Fibroblast of skin of right quadriceps (primary cell): Measurements from ENCODE around the gene CAMTA1.
A peak's percentile ranks its signal among the peaks of the same experiment; 100 is the strongest.

ENCODE experiments used
- DNase-seq: peaks from one replicate; pipeline ENCODE4 v3.0.0-alpha.2; 2013

Gene CAMTA1

DNA sequence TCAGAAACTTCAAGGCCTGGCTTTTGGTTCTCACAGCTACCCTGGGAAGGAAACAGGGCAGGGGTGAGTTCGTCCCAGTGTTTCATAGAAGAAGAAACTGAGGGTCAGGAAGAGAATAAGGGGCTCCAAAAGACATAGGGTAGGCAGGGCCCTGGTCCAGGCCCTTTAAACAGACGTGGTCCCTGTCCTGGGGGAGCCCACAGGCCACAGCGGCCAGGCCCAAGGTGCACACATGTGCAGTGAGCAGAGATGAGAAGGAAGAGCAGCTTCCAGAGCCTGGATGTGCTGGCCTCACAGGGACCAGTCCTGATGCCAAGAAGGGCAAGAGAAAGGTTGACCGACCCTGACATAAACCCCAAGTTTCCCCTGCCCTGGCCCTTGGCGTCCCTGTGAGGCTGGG lies 690.4 kb downstream of the CAMTA1 start:
- DNase-seq = no peak

DNA sequence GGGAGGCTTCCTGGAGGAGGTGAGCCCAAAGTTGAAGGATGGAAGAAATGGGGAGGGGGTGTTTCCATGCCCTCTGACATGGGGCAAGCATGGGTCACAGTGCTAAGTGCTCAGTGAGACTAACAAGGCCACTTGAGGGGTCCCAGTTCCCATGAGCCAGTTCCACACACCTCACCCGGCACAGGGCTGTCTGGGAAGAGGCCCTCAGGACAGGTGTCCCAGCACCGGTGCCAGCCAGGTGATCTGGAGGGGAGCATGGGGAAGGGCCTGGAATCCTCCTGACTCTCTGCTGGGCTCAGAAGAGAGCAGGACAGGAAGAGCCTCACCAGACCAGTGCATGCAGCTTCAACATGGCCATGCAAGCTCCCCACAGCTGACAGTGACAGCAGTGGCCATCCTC lies 691.1 kb downstream of the CAMTA1 start:
- DNase-seq = no peak

DNA sequence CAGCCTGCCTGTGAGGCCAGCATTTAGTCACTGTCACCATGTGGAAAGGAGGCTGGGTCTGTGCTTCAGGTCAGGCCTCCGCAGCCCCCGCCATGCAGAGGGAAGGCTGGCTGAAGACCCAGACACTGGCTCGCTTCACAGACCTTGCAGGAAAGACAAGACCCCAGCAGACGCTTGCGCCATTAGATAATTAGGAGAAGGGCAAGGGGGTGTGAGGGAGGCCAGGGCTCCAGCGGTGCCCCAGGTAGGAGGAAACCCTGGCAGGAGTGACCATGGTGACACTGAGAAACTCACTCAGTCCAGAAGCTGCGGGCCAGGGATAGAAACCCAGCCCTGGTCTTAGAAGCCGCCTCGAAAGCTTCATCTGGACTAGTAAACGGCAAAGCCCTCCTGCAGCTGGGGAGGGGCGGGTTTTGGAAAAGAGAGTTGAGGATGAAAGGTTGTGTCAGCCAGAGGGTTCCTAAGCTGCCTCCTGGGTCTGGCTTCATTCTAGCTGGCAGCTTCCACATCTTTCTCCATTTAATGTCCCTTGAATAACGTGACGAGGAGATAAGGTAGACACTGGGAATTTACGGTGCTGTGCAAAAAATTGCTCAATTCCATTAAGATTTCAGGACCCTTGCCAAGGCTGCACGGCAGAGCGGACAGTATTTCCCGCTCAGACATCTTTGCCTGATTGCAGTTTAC lies 691.8 kb downstream of the CAMTA1 start:
- peak; percentile 6 for DNase-seq

DNA sequence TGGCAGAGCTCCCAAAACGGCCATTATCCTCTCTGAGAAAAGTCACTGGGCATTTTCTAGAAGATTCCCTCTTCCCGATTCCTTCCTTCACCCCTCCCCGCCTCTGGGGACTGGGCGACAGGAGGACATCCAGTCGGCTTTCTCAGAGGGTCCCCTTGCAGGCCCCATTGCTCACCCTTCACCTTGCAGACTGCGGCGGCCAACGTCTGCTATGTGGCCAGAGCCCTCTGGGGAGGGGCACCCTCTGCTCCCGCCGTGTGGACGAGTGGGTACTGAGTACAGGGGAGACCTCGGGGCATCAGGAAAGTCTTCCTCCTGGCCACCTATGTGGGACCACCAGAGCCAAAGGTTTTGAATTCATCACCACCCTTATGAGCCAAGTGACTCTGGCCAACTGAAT lies 692.3 kb downstream of the CAMTA1 start:
- no peak for DNase-seq

DNA sequence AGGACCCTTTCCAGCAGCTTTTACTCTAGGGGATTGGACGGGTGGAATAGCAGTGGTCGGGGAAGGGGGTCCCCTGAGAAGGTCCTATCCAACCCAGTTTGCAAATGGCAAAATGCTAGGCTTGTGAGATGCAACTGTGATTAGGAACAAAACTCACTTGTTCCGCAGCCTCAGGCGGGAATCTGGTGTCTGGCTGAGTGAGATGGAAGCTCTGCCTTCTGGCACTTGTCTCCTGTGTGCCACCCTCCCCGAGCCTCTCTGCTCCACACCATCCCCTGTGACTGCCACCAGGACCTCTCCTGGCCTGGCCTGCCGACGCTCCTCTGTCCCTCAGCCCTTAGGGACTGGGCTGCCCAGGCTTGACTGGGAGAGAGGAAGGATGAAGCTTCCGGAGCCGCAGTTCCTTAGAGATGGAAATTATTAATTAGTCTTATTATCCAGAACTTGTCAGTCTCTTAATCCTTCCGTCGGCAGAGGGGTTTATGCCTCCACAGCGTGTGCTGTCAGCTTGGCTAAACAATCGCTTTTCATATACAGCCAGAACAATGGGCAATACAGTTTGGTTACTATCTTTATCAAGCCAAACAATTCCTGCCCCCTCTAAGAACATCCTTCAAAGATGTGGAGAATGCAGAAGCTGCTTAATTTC lies 693.0 kb downstream of the CAMTA1 start:
- no peak for DNase-seq

DNA sequence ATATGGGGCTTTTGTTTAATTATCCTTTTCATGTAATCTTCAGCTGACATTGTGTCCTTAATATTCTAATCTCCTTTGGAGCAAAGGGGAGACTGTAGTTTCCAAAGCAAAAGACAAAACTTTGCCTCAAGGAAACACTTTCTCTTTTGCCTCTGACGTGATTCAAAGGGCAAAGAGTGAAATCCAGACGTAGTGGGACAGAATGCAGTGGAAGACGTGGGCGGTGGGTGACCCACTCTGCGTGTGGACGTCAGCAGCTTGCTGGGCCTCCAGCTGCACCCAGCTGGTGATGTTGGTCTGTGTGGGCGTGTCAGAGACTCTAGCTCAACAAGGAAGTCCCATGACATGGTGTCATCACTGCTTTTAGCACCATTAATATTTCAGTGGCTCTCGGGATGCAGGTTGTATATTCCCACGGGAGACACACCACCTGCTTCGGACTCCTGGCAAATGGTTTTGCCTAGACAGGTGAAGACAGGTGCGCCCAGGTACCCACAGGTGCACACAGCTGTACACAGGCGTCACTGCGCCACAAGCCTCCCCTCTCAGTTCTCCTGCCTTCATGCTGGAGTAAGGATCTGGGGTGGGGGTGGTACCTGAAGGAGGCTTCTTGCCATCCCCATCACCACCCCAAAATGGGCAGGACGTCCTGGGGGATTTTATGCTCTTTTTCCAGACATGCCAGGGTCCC lies 693.7 kb downstream of the CAMTA1 start:
- DNase-seq = peak; percentile 28

DNA sequence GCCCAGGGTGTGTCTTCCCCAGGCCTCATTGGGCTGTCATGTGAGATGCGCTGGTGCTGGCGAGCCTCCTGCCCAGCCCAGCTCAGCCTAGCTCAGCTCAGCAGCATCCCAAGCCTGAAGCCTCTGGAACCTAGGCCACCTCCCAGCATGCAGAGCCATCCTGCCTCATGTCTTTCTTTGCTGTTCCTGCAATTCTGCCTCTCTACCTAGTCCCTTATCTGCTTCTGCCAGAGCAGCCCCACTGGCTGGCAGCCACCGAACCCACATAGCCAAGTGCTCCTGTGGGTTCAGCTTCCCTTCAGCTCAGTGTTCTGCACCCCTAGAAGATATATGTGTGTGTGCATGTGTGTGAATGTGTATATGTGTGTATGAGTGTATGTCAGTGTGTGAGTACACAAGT lies 694.3 kb downstream of the CAMTA1 start:
- no peak for DNase-seq

DNA sequence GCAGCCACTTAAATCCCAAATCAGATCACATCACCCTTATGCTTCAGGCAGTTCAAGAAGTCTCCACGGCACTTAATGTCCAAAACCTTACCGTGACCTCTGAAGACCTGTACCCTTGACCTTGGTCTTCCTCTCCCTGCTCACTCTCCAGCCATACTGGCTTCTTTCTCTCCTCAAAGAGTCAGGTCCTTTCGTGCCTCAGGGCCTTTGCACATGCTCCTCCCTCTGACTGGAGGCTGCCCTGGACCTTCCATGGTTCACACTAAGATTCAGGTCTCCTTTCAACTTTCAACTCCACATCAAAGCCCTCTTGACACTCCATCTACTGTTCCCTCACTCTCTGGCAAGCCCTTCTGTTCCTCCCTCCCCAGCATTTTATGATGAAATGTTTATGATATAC lies 695.9 kb downstream of the CAMTA1 start:
- DNase-seq = no peak

DNA sequence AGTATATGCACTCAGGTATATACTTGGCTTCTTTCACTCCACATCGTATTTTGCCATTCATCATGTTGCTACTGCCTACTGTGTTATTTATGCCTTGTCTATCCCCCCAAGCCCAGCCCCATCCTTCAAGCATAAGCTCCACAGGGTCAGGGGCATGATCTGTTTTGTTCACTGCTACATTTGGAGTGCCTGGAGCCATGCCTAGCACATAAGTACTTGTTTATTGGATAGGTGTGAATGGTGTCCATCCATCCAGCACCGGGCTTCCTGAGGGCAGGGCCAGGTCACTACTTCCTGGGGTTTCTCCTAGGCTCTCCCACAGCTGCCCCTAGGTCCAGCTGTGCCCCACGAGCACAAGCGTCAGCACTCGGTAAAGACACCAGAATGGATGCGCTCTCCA lies 696.8 kb downstream of the CAMTA1 start:
- DNase-seq = no peak

DNA sequence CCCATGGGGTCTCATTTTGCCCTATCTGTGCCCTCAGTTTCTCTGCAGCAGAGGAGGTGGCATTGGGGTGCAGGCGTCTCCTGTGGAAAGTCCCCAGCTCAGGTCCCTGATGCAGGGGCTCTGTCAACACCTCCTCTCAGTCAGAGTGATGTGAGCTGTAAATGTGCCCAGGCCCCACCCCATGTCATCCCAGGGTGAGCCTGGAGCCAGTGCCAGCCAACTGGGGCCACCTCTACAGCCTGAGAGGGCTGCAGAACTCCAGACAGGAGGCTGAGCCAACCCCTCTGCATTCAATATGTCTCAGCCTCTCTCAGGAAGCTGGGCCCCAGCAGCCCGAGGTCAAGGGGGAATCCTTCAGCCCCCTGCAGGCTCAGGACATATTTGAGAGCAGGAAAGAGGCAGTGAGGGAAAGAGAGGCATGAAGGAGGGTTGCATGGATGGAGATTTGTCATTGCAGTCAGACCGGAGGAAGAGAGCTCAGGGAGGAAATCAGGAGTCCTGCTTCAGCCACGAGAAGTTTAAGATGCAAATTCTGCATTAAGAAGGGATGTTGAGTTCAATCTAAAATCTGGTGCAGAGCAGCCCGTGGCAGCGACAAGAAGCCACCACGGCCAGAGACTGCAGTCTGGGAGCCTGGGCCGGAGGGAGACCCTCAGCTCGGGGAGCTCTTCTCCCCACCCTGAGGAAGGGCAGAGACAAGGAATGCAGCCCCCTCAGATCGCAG lies 697.7 kb downstream of the CAMTA1 start:
- no peak for DNase-seq

DNA sequence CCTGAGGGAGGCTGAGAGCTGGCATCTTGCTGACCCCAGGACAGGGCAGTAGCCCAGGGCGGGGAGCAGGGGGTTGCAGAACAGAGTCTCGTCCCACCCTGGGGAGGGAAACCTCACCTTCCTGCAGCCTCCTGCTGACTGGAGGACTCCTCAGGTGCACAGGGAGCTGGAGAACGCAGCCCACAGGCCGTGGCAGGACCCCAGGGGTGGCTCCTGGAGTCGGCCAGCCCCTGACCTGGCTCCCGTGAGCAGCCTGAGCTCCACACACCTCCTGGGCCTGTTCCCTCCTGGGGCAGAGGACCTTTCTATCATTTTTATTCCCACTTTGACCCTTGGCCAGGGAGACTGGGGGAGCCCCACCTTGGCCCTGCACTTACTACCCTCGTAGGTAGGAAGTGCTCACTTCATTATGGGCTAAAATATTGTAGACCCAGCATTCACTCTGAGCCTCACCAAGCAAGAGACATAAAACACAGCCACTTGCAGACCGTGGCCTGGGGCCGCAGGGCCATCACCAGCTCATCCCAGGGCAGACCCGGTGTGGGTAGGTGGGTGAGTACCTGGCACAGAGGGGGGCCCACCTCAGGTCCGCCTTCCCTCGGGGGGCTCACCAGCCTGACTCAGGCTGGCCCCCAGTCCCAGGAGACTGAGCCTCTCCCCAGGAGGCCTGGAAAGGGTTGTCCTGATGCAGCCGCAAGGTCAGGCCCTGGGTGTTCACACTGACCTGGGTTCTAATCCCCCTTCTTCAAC lies 698.6 kb downstream of the CAMTA1 start:
- no peak for DNase-seq

DNA sequence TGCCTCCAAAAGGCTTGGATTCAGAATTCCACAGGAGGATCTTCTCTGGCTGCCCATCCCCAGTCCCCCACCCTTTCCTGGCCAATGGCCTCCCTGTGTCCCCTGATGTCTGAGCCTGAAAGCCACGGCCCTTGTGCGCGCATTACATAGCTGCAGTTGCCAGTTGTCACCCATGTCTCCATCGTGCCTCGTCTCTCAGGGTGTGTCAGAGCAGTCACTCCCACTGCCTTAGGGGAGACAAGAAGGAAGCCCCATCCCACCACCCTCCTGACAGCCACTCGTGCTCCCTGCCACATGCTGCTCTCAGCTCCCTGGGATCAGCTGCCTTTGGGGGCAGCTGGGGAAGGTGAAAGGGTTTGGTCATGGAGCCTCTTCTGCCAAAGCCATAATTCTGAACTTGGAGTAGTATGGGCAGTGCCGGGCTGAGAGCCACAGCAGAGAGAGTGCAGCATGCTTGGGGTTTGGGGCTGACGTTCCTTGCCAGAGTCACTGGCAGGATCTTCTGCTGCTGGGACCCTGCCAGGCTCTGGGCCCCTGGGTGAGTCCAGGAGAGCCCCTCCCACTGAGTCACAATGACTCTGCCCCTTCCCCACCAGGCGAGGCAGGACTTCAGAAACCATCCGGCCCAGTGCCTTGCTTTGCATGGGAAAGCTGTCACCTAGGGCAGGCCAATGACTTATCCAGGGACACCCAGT lies 700.0 kb downstream of the CAMTA1 start:
- DNase-seq = peak; percentile 18

DNA sequence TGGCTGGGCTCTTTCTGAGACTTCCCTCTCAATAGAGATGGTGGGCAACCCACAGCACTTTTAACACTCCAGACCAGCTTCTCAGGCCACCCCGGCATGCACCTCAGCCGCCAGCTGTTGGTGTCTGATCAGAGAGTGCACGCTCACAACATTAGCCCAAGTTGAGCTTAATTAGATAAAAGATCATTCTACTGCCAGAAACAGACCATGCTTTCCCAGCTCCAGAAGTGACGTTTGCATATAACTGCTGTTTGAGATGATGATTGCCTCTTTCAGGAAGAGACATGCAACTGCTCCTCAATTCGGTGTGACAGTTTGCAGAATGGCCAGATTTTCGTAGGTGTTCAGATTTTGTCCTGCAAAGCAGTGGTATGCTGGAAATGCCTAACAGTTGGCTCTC lies 700.6 kb downstream of the CAMTA1 start:
- DNase-seq = no peak

DNA sequence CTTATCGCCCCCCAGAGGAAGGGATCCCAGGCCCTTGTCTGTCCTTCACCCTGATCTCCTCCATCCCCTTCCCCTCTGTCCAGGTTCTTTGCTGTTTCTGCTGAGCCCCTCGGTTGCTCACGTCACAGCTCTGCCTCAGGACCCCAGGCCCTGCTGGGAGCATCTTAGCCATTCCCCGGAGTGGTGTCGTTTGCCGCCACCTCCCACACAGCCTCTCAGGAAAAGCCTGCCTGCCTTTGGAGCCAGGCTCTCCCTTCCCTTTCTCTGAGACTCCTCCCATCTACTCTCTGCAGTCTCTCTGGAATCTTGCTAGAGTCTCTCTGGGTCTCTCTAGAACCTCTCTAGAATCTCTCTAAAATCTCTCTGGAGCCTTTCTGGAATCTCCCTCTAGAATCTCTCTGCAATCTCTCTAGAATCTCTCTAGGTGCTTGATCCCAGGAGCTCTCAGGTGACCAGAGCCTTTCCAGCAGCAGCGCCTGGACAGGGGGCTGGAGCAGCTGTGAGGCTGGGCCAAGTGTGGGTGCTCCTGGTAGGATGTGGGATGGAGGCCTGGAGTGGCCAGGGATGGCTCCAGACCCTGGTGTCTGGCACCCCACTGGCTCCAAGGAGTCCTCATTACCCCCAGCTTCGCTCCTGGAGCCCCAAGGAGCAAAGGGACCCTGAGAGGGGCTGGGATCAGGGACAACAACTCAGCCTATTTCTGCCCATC lies 702.7 kb downstream of the CAMTA1 start:
- DNase-seq = no peak

DNA sequence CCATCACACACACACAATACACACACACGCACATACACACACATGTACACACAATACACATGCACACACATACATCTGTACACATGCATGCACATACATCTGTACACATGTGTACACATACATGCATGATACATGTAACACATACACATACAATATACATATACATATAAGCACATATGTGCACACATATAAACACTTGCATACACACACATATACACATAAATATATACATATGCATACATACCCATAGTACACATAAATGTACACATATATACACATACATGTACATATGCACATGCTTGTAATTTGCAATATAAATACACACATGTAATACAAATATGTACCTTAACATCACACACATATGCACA lies 703.2 kb downstream of the CAMTA1 start:
- no peak for DNase-seq

DNA sequence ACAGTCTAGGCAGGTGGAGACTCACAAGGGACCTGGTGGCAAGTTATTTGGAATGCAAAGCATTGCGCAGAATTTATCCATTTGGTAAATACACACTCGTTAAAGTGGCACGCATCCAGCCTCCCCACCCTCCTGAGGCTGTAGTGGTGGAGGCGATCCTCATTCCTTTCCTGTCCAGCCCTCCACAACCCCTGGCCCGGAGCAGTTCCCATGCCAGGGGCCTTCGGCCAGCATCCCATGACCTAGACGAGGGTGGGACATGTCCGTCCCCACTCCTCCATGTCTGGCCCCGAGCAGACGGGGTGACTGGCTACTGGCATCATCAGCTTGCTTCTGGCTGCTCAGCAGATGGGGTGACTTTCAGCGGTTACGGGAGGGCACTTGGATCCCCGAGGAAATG lies 704.3 kb downstream of the CAMTA1 start:
- DNase-seq = no peak

DNA sequence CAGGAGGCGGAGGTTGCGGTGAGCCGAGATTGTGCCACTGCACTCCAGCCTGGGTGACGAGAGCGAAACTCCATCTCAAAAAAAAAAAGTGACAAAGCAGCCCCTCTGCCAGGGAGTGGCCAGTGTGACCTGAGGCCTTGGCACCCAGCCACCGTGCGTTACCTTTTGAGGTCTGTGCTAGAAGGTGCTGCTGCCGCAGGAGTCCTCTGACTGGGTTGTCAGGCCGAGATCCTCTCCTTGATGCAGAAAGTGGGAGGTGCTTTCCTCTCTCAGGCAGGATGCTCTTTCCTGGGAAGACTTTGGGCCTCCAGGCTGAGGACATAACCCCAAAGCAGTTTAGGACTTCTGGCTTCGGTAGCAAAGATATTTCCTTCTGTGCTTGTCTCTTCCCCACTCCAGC lies 705.3 kb downstream of the CAMTA1 start:
- DNase-seq = no peak

DNA sequence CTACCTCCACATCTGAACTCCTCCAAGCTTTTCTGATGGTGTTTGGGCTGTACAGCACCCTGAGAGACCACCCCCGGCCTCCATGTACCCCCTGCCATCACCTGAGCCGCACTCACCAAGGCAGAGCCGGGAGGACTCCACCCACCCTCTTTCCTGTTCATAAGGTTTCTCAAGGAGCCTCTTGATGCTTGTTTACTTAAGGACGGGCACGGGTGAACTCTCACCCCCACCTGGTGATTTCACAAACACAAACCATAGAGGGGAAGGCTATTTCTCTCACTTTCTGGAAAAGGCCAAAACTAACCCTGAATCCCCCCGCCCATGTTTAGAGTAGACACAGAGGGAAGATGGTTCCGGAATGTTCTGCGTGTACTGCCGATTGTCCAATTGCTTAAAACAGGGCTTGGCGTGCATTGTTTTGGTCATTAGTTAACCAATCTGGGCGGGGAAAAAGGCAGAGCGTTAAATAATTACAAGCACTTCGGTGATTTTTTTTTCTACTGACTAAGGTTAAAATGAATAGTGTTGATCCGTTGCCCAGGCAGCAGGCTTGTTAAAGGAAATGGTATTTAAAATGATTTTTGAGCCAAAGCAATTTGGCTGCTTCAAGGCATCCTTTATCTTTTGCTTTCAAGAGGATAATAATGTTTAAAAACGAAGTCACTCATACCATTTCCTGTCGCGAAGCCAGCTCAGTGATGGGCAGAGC lies 706.0 kb downstream of the CAMTA1 start:
- peak; percentile 53 for DNase-seq

DNA sequence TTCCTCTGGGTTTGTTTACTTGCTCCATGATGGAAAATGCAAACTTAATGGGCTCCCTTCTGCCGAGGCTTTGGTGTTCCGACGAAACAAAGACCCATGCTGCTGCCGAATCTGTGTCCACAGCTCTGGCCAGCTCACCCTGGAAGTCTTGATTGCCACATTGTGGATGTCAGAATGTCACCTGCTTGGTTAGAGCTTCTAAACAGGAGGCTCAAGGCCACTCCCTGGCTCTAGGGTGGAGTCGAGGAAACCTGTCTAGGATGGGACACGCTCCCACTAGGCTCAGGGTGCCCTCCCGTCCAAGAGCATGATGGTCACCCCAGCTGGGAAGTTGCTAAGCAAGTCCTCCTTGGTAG lies 706.5 kb downstream of the CAMTA1 start:
- no peak for DNase-seq

DNA sequence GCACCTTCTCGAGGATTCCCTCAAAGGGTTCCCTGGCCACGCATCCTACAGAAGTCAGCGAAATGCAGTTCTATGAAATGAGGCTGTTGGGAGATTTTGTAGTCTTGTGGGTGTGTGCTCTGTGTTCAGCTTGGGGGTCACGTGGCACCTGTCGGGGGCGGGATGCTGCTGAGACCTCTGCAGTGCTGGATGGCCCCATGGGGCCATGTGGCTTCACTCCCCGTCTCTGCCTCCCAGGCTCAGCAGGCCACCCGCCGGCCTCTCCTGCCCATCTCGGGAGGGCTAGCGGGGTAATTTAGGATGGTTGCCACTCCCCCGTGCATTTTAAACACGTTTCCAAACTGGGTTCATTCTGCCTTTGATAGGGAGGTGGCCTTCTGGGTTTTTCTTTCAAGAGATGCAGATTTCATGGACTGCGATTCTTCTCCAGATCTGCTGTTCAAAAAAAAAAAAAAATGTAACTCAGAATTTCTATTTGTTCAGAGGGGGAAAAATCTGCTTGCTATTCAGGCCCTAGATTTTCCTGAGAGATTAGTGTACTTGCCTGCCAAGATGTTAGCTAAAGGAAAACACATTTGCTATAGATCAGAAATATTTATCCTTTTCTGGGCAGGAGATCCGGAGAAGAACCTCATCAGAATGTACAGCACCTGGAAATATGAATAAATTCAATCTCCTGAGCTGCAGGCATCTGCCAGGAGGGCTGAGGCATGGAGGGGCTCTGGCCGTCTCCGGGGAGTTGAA lies 708.6 kb downstream of the CAMTA1 start:
- DNase-seq = no peak
